BLaER1 treated with 17β-estradiol and CSF1 and Interleukin-3, amounts not matched to agents 10 nM and 100 nM (cell line): ENCODE measurements around the gene XPR1.

Source experiments
- H3K27ac ChIP-seq, 11 experiments: shearing (Covaris generic); formaldehyde crosslinking; 2 replicates each; pipeline ENCODE4 v1.8.1; 2022
- H3K27me3 ChIP-seq, 11 experiments: shearing (Covaris generic); formaldehyde crosslinking; 2 replicates each; pipeline ENCODE4 v1.8.1; 2022
- H3K36me3 ChIP-seq, 11 experiments: shearing (Covaris generic); formaldehyde crosslinking; 2 replicates each; pipeline ENCODE4 v1.8.1; 2022
- H3K4me1 ChIP-seq, 10 experiments: shearing (Covaris generic); formaldehyde crosslinking; 2 replicates each; pipeline ENCODE4 v1.8.1; 2022
- H3K4me2 ChIP-seq, 11 experiments: shearing (Covaris generic); formaldehyde crosslinking; 2 replicates each; pipeline ENCODE4 v1.8.1; 2022
- H3K4me3 ChIP-seq, 10 experiments: shearing (Covaris generic); formaldehyde crosslinking; 2 replicates each; pipeline ENCODE4 v1.8.1; 2022
- H3K9ac ChIP-seq, 11 experiments: shearing (Covaris generic); formaldehyde crosslinking; 2 replicates each; pipeline ENCODE4 v1.8.1; 2022
- H3K9me3 ChIP-seq, 11 experiments: shearing (Covaris generic); formaldehyde crosslinking; replicated peaks in 1 of 11; 2 replicates each; pipeline ENCODE4 v1.8.1; 2022
- H4K20me1 ChIP-seq, 11 experiments: shearing (Covaris generic); formaldehyde crosslinking; 2 replicates each; pipeline ENCODE4 v1.8.1; 2022
- Cebpa-rat ChIP-seq, 11 experiments: shearing (Covaris generic); IDR thresholded peaks; 2 replicates each; pipeline ENCODE4 v1.8.1; 2022

The XPR1 gene

GRCh38 chr1:180646093-180646492 lies 14.3 kb downstream of the XPR1 start:
- Histone ChIP-seq H4K20me1 (peaks cover 0 to 30% (median 0%) of the 10 kb centered on the region in 11 experiments; a peak in 6 of 22 replicates), H3K27me3 (no peaks in the 10 kb centered on the region), H3K36me3 (peaks cover 0 to 24% (median 4%) of the 10 kb centered on the region in 11 experiments; a peak in 6 of 22 replicates), H3K4me2 (no peak overlapping the region), H3K4me3 (no peak overlapping the region), H3K27ac (no peak overlapping the region), H3K9ac (no peak overlapping the region), H3K9me3 (peaks cover 0 to 8% (median 0%) of the 10 kb centered on the region in 11 experiments; a peak in 2 of 22 replicates), H3K4me1 (no peaks in the 10 kb centered on the region)
- no peak for TF ChIP-seq Cebpa-rat (IDR thresholded peaks at IDR 0.05)

DNA sequence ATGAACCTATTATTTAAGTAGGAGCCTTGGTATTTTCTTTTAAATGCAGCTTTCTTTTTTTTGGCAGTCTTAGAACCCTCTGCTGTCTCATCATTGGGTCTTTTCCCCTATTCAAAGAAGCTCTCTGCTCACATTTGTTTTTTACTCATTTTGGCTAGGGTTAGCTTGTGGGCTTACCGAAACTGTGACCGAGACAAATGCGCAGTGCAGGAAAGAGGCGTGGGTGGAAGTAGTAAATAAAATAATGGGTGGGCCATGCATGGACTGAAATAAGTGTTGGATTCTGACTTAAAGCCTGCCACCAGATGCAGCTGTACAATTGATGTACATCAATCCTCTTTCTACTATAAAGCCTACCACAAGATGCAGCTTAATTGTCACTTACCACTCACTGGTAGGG lies 14.7 kb downstream of the XPR1 start:
- Histone ChIP-seq H4K20me1 (peaks cover 0 to 30% (median 0%) of the 10 kb centered on the region in 11 experiments; a peak in 6 of 22 replicates), H3K4me1 (no peaks in the 10 kb centered on the region), H3K9me3 (peaks cover 0 to 8% (median 0%) of the 10 kb centered on the region in 11 experiments; a peak in 2 of 22 replicates), H3K36me3 (peaks cover 0 to 24% (median 4%) of the 10 kb centered on the region in 11 experiments; a peak in 6 of 22 replicates), H3K27me3 (no peaks in the 10 kb centered on the region), H3K27ac (no peak overlapping the region), H3K4me3 (no peak overlapping the region), H3K4me2 (no peak overlapping the region), H3K9ac (no peak overlapping the region)
- TF ChIP-seq Cebpa-rat (IDR thresholded peaks at IDR 0.05): no peak

DNA sequence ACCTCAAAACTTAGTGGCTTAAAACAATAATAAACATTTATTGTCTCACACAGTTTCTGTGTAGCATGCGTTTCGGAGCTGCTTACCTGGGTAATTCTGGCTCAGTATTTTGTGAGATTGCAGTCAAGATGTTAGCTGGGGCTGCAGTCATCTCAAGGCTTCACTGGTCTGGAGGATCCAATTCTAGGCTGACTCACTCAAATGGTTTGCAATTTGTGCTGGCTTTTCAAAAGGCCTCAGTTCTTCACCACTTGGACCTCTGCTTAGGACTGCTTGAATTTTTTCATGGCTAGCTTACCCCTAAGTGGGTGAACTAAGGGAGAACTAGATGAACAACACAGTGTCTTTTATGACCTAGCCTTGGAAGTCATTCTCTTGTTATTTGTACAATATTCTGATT lies 21.0 kb downstream of the XPR1 start:
- peaks cover 0 to 7% (median 0%) of the 10 kb centered on the region in 11 experiments; a peak in 1 of 22 replicates for H4K20me1 ChIP-seq
- TF ChIP-seq Cebpa-rat (IDR thresholded peaks at IDR 0.05): no peak
- 0 out of 20 replicates have a peak, but pooled peaks cover 0 to 7% (median 0%) of the 10 kb centered on the region in 10 experiments for H3K4me1 ChIP-seq
- peaks cover 12 to 20% (median 12%) of the 10 kb centered on the region in 11 experiments for H3K9me3 ChIP-seq
- H3K36me3 ChIP-seq: peaks cover 0 to 9% (median 0%) of the 10 kb centered on the region in 11 experiments; a peak in 2 of 22 replicates
- no peak overlapping the region for H3K9ac ChIP-seq
- H3K4me2 ChIP-seq: no peak overlapping the region
- no peak overlapping the region for H3K27ac ChIP-seq
- no peak overlapping the region for H3K4me3 ChIP-seq
- H3K27me3 ChIP-seq: no peaks in the 10 kb centered on the region

DNA sequence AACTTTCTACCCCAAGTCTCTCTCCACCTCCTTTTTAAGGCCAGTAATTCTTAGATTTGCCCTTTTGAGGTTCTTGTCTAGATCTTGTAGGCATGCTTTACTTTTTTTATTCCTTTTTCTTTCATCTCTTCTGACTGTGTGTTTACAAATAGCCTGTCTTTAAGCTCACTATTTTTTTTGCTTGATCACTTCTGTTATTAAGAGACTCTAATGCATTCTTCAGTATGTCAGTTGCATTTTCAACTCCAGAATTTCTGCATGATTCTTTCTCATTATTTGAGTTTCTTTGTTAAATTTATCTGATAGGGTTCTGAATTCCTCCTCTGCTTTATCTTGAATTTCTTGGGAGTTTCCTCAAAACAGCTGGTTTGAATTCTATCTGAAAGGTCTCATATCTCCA lies 30.9 kb downstream of the XPR1 start:
- H4K20me1 ChIP-seq: no peaks in the 10 kb centered on the region
- no peak overlapping the region for H3K4me3 ChIP-seq
- no peaks in the 10 kb centered on the region for H3K4me1 ChIP-seq
- no peak overlapping the region for H3K9ac ChIP-seq
- H3K9me3 ChIP-seq: peaks cover 79 to 92% (median 90%) of the 10 kb centered on the region in 11 experiments
- H3K4me2 ChIP-seq: no peak overlapping the region
- no peak overlapping the region for H3K27ac ChIP-seq
- TF ChIP-seq Cebpa-rat (IDR thresholded peaks at IDR 0.05): no peak
- H3K36me3 ChIP-seq: peaks cover 19 to 45% (median 34%) of the 10 kb centered on the region in 11 experiments
- H3K27me3 ChIP-seq: no peaks in the 10 kb centered on the region

GRCh38 chr1:180670681-180671080 lies 38.9 kb downstream of the XPR1 start:
- no peak for TF ChIP-seq Cebpa-rat (IDR thresholded peaks at IDR 0.05)

GRCh38 chr1:180672105-180672504 lies 40.3 kb downstream of the XPR1 start:
- H3K9ac ChIP-seq: no peak overlapping the region
- no peak overlapping the region for H3K4me2 ChIP-seq
- H4K20me1 ChIP-seq: no peaks in the 10 kb centered on the region; a peak in 1 of 22 replicates
- no peak overlapping the region for H3K27ac ChIP-seq
- TF ChIP-seq Cebpa-rat (IDR thresholded peaks at IDR 0.05): no peak
- H3K4me1 ChIP-seq: no peaks in the 10 kb centered on the region
- no peaks in the 10 kb centered on the region; a peak in 1 of 22 replicates for H3K27me3 ChIP-seq
- no peak overlapping the region for H3K4me3 ChIP-seq
- H3K36me3 ChIP-seq: peaks cover 3 to 22% (median 10%) of the 10 kb centered on the region in 11 experiments; a peak in 12 of 22 replicates
- H3K9me3 ChIP-seq: peaks cover 30 to 47% (median 38%) of the 10 kb centered on the region in 11 experiments

More at GRCh38 chr1:180670681-180671080, 38.9 kb downstream of the XPR1 start:
- Histone ChIP-seq H3K9me3 (peaks cover 45 to 61% (median 52%) of the 10 kb centered on the region in 11 experiments), H3K4me3 (no peak overlapping the region), H3K9ac (no peak overlapping the region), H3K27me3 (no peaks in the 10 kb centered on the region; a peak in 1 of 22 replicates), H3K4me1 (no peaks in the 10 kb centered on the region), H3K27ac (no peak overlapping the region), H4K20me1 (no peaks in the 10 kb centered on the region; a peak in 1 of 22 replicates), H3K36me3 (peaks cover 4 to 27% (median 10%) of the 10 kb centered on the region in 11 experiments; a peak in 13 of 22 replicates), H3K4me2 (no peak overlapping the region)

DNA sequence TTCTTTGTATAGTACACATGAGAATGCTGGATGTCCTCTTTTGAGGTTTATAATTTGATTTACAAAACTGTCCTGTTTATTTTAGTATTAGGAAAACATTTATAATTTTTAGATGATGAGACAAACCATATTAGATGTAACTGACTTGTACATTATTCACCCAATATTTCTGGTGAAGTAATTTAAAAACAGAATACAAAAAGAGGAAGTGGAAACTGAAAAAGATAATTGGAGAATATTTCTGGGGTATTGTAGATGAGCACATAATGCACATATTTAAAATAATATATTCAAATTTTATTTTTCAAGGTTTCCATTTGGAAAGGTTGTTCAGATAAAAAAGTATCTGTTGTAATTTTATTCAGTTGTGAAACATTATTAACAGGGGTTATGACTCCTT lies 40.7 kb downstream of the XPR1 start:
- H3K27me3 ChIP-seq: no peaks in the 10 kb centered on the region; a peak in 1 of 22 replicates

DNA sequence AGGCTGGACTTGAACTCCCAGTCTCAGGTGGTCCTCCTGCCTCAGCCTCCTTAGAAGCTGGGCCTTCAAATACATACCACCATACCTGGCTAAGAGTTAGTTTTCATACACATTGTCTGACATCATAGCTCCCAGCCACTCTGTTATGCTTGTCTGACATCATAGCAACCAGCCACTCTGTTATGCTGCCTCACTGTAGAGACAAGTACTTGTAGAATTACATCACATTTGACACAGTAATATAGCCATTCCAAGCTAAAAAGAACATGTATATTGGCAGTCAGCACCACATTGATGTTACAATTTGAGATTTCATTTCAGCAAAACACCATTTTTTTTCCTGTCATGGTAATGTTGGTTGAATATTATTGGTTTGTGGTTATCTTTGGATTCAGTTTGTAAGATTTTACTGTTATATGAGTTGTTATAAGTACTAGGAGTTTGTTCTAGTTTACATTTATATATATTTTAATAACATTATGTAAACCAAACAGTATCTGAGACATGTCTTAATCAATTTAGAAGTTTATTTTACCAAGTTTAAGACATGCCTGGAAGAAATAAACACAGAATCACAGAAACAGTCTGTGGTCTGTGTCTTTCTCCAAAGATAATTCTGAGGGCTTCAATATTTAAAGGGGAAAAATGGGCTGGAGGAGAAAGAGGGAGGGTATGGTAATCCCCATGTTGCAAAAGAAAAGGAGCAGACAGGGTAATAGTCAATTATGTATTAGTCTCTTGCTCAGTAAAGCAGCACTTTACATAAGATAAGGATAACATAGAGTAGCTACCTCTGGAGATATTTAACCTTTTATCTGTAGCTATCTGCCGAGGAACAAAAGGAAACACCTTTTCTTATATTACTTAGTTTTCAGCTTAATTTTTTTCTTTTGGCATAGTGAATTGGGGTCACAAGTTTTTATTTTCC lies 43.0 kb downstream of the XPR1 start:
- no peak overlapping the region for H3K27ac ChIP-seq
- H4K20me1 ChIP-seq: no peaks in the 10 kb centered on the region; a peak in 1 of 22 replicates
- no peak overlapping the region for H3K4me2 ChIP-seq
- peaks cover 20 to 43% (median 32%) of the 10 kb centered on the region in 11 experiments for H3K9me3 ChIP-seq
- H3K4me3 ChIP-seq: no peak overlapping the region
- no peaks in the 10 kb centered on the region; a peak in 1 of 22 replicates for H3K27me3 ChIP-seq
- H3K36me3 ChIP-seq: peaks cover 0 to 14% (median 5%) of the 10 kb centered on the region in 11 experiments; a peak in 6 of 22 replicates
- no peaks in the 10 kb centered on the region for H3K4me1 ChIP-seq
- TF ChIP-seq Cebpa-rat (IDR thresholded peaks at IDR 0.05): no peak
- no peak overlapping the region for H3K9ac ChIP-seq

More for the DNA sequence above, 40.7 kb downstream of the XPR1 start:
- Histone ChIP-seq H3K9ac (no peak overlapping the region), H3K4me1 (no peaks in the 10 kb centered on the region), H3K4me2 (no peak overlapping the region), H3K36me3 (peaks cover 3 to 22% (median 10%) of the 10 kb centered on the region in 11 experiments; a peak in 12 of 22 replicates), H4K20me1 (no peaks in the 10 kb centered on the region; a peak in 1 of 22 replicates), H3K9me3 (peaks cover 29 to 43% (median 36%) of the 10 kb centered on the region in 11 experiments), H3K27ac (no peak overlapping the region), H3K4me3 (no peak overlapping the region)
- TF ChIP-seq Cebpa-rat (IDR thresholded peaks at IDR 0.05): no peak

DNA sequence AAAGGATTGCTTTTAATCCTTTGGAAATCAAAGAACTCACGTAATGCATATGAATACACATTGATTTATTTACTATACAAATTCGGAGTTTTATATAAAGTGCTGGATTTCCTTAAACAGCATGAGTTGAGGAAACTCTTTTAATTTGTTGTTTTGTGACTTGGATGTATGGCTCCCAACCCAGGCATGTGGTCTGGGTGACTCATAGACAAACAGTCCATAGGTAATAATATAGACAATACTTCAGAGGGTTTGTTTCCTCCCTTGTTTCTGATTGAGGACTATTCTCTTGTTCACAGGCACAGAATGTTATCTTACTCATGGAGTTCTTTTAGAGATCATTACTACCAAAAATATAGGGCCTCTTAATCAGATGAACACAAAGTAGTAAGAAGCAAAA lies 43.8 kb downstream of the XPR1 start:
- Histone ChIP-seq H3K4me2 (no peak overlapping the region), H3K9me3 (peaks cover 13 to 43% (median 29%) of the 10 kb centered on the region in 11 experiments), H3K4me3 (no peak overlapping the region), H3K4me1 (peaks cover 0 to 4% (median 0%) of the 10 kb centered on the region in 10 experiments; a peak in 2 of 20 replicates), H3K36me3 (peaks cover 0 to 12% (median 5%) of the 10 kb centered on the region in 11 experiments; a peak in 5 of 22 replicates), H3K27me3 (no peaks in the 10 kb centered on the region; a peak in 1 of 22 replicates), H3K27ac (no peak overlapping the region), H3K9ac (no peak overlapping the region), H4K20me1 (no peaks in the 10 kb centered on the region; a peak in 1 of 22 replicates)
- TF ChIP-seq Cebpa-rat (IDR thresholded peaks at IDR 0.05): no peak
